SK-N-SH (cell line): ENCODE data around the gene IGF2BP2. TPM values are rescaled to one million over a fixed set of nuclear protein-coding genes. Genes with fewer than 3 reads are reported as not detected.
A peak's percentile ranks its signal among the peaks of the same experiment; 100 is the strongest.

ENCODE experiments used
- CTCF ChIA-PET: fragments of 300-600, 350-600 bp; formaldehyde crosslinking; extraction: SDS; loops from one replicate; lab custom pipeline; 2021; lab: Yijun Ruan, JAX
- POLR2A ChIA-PET: fragments of 350-600 bp; sonication (Branson Sonifier 250); formaldehyde crosslinking; extraction: SDS; loops from one replicate; lab custom pipeline; 2020; ENCODE audit warnings: antibody characterized with exemption, inconsistent platforms; lab: Yijun Ruan, JAX
- DNase-seq: peaks from one replicate; pipeline ENCODE4 v3.0.0; 2012
- H2AFZ ChIP-seq: fragments of 200-600 bp; sonication (generic); 2 replicates; pipeline ENCODE4 v1.8.1; 2016; ENCODE audit warnings: antibody characterized with exemption, mild to moderate bottlenecking, low read depth
- H3F3A ChIP-seq: fragments of 200-600 bp; sonication (generic); replicated peaks from 2 replicates; pipeline ENCODE3; 2016; ENCODE audit warnings: antibody characterized with exemption, mild to moderate bottlenecking; ENCODE audit not compliant: insufficient read depth
- H3K27ac ChIP-seq, 2 experiments: fragments of 200-500 bp in 1 of 2; fragments of 200-600 bp in 1 of 2; sonication (Bioruptor generic) in 1 of 2; sonication (generic), shearing (Covaris generic) in 1 of 2; 2 replicates each; pipeline versions ENCODE4 v1.5.1 to v1.6.1; 2014 to 2016; ENCODE audit warnings: low read depth in 2 of 2, inconsistent platforms in 1 of 2, low read length in 1 of 2, mild to moderate bottlenecking in 1 of 2, mixed read lengths in 1 of 2
- H3K27me3 ChIP-seq: fragments of 200-600 bp; sonication (generic), shearing (Covaris generic); 2 replicates; pipeline ENCODE4 v1.6.1; 2016; ENCODE audit warnings: mixed run types; ENCODE audit not compliant: insufficient read depth
- H3K36me3 ChIP-seq, 2 experiments: fragments of 200-500 bp in 1 of 2; fragments of 200-600 bp in 1 of 2; sonication (Bioruptor generic) in 1 of 2; sonication (generic) in 1 of 2; replicated peaks in 1 of 2; 2 replicates each; pipeline versions ENCODE3 to v1.5.1; 2014 to 2016; ENCODE audit warnings: low read length in 1 of 2, mild to moderate bottlenecking in 1 of 2; ENCODE audit not compliant: insufficient read depth in 2 of 2, control insufficient read depth in 1 of 2
- H3K4me1 ChIP-seq, 2 experiments: fragments of 200-500 bp in 1 of 2; fragments of 200-600 bp in 1 of 2; sonication (Bioruptor generic) in 1 of 2; sonication (generic), shearing (Covaris generic) in 1 of 2; 2 replicates each; pipeline versions ENCODE4 v1.5.1 to v1.6.1; 2014 to 2016; ENCODE audit warnings: low read depth in 1 of 2, low read length in 1 of 2, mixed run types in 1 of 2; ENCODE audit not compliant: insufficient read depth in 2 of 2, control insufficient read depth in 1 of 2
- H3K4me2 ChIP-seq: fragments of 200-600 bp; sonication (generic), shearing (Covaris generic); 2 replicates; pipeline ENCODE4 v1.6.1; 2017; ENCODE audit warnings: mixed run types
- H3K4me3 ChIP-seq, 2 experiments: fragments of 200-500 bp in 1 of 2; fragments of 200-600 bp in 1 of 2; sonication (Bioruptor generic) in 1 of 2; sonication (generic), shearing (Covaris generic) in 1 of 2; 2 replicates each; pipeline versions ENCODE4 v1.5.1 to v1.8.1; 2014 to 2016; ENCODE audit warnings: low read depth in 2 of 2, inconsistent platforms in 1 of 2, low read length in 1 of 2, mild to moderate bottlenecking in 1 of 2, mixed read lengths in 1 of 2, moderate library complexity in 1 of 2
- H3K79me2 ChIP-seq: fragments of 200-600 bp; sonication (generic); 2 replicates; pipeline ENCODE4 v1.8.1; 2017; ENCODE audit warnings: mild to moderate bottlenecking; ENCODE audit not compliant: insufficient read depth
- H3K9ac ChIP-seq: fragments of 200-600 bp; sonication (generic); 2 replicates; pipeline ENCODE4 v1.6.1; 2017; ENCODE audit warnings: mixed run types
- H3K9me2 ChIP-seq: fragments of 200-600 bp; sonication (generic); 2 replicates; pipeline ENCODE4 v1.6.1; 2017; ENCODE audit warnings: mixed run types
- H3K9me3 ChIP-seq: fragments of 200-600 bp; sonication (generic); 2 replicates; pipeline ENCODE4 v1.6.1; 2017; ENCODE audit warnings: mixed run types, mild to moderate bottlenecking, moderate library complexity
- H4K20me1 ChIP-seq: fragments of 200-600 bp; sonication (generic); 2 replicates; pipeline ENCODE4 v1.6.1; 2017; ENCODE audit warnings: mild to moderate bottlenecking, mixed run types; ENCODE audit not compliant: insufficient read depth
- EP300 ChIP-seq, 2 experiments: IDR thresholded peaks; 2 replicates each; pipeline versions ENCODE4 v1.4.0 to v1.6.1; 2012; ENCODE audit warnings: borderline replicate concordance in 1 of 2, low read depth in 1 of 2, low read length in 1 of 2
- GABPA ChIP-seq: IDR thresholded peaks from 2 replicates; pipeline ENCODE4 v1.4.0; 2012; ENCODE audit warnings: low read depth, mild to moderate bottlenecking
- GATA2 ChIP-seq: sonication (generic); formaldehyde crosslinking; IDR thresholded peaks from 2 replicates; pipeline ENCODE4 v1.5.0; 2020; ENCODE audit warnings: mild to moderate bottlenecking, missing genetic modification reagents
- IRF3 ChIP-seq: fragments of 150-350 bp; IDR thresholded peaks from 2 replicates; pipeline ENCODE4 v1.6.1; 2016; ENCODE audit warnings: mild to moderate bottlenecking, low read depth, low read length
- MEF2A ChIP-seq: IDR thresholded peaks from 2 replicates; pipeline ENCODE4 v1.4.0; 2012; ENCODE audit warnings: low read depth, borderline replicate concordance
- RCOR1 ChIP-seq: fragments of 150-350 bp; IDR thresholded peaks from 2 replicates; pipeline ENCODE4 v1.6.1; 2017; ENCODE audit warnings: antibody characterized with exemption, low read length
- RXRA ChIP-seq: IDR thresholded peaks from 2 replicates; pipeline ENCODE4 v1.4.0; 2012; ENCODE audit warnings: low read depth, mild to moderate bottlenecking, borderline replicate concordance
- SIN3A ChIP-seq: IDR thresholded peaks from 2 replicates; pipeline ENCODE4 v1.6.1; 2012; ENCODE audit warnings: low read depth, mild to moderate bottlenecking, low read length, moderate library complexity, borderline replicate concordance
- TEAD4 ChIP-seq: IDR thresholded peaks from 2 replicates; pipeline ENCODE4 v1.4.0; 2012; ENCODE audit warnings: mild to moderate bottlenecking, borderline replicate concordance; ENCODE audit not compliant: insufficient read depth
- WGBS: methylation state at CpG from one replicate; pipeline ENCODE4 v1.1.6; 2017; ENCODE audit warnings: low lambda C conversion rate; 5-methylcytosine and 5-hydroxymethylcytosine counted together
- polyA plus RNA-seq, 3 experiments: library from polyadenylated mRNA; depleted of rRNA; stranded (reverse); fragments of >200 nt; gene quantifications; 2 replicates each; pipeline ENCODE4 v1.2.3, GENCODE V29; 2012

IGF2BP2 gene
- polyA plus RNA-seq, 1 of the 3 experiments (the other 2 are of a cell fraction) = 5.4 TPM

DNA sequence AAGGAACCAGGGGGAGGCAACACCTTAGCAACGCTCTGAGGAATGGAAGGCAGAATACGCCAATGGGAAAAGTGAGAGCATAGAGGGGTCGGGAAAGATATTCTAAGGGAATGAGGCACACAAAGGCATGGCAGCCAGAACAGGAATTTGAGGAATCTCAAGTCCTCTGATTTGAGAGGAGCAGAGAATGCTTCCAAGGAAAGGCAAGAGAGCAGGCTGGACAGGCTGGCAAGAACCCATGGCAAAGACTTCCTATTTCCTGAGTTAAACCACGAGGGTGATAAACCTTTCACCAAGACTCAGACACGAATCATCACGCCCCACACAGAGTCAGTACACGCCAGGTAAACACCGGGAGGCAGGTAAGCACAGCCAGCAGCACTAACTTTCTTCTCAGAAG lies 109.8 kb downstream of the IGF2BP2 start (continued):
- TF ChIP-seq TEAD4 = peak; percentile 75; the same call in 1 of the 2 replicates

DNA sequence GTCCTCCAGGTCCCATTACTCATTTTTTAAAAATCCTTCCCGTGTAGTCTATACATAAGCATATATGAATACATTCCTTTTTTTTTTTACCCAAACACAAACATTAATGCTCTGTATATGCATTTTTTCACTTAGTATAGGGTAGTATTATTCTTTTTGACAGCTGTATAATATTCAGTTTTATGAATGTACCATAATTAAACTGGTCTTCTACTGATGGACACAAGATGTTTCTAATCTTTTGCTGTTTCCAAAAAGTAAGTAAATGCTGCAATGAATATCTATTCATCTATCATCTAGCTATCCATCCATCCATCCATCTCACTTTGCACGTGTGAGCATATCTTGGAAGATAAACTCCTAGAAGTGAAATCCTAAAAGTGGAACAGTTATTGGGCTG lies 110.8 kb downstream of the IGF2BP2 start:
- 87% methylated on average over 2 of the region's 2 CpGs for WGBS
- no peaks in the 10 kb centered on the region for H3K36me3 ChIP-seq
- H3F3A ChIP-seq = peaks cover 38% of the 10 kb centered on the region
- peaks cover 30% of the 10 kb centered on the region for H4K20me1 ChIP-seq
- no peaks in the 10 kb centered on the region for H3K9me3 ChIP-seq
- H3K4me3 ChIP-seq = no peak overlapping the region
- H2AFZ ChIP-seq = no peak overlapping the region
- H3K4me1 ChIP-seq = peaks cover 9 to 58% of the 10 kb centered on the region in 2 experiments; a peak in 3 of 4 replicates
- H3K9ac ChIP-seq = no peak overlapping the region
- no peak for TF ChIP-seq SIN3A
- no peak for DNase-seq
- H3K27ac ChIP-seq = peak overlapping the region in 1 of 2 experiments; percentile 83; a peak in 1 of 4 replicates
- ChIA-PET CTCF (interaction anchor here (2.2 kb wide), 1 partner anchor 55 kb away, joined by 5 read pairs; no protein-coding TSS in a partner anchor), POLR2A (no interaction called here)
- H3K27me3 ChIP-seq = no peaks in the 10 kb centered on the region
- peaks cover 100% of the 10 kb centered on the region for H3K79me2 ChIP-seq
- no peaks in the 10 kb centered on the region for H3K9me2 ChIP-seq
- no peak overlapping the region for H3K4me2 ChIP-seq

- H3F3A ChIP-seq = peaks cover 38% of the 10 kb centered on the region
- CTCF ChIA-PET = interaction anchor here (0.9 to 2.2 kb wide), 2 partner anchors 53 to 56 kb away, joined by 4 to 5 read pairs; no protein-coding TSS in a partner anchor
- H3K4me1 ChIP-seq = peaks cover 9 to 58% of the 10 kb centered on the region in 2 experiments; a peak in 3 of 4 replicates
- 81% methylated on average over 1 of the region's 1 CpG for WGBS
- peaks cover 100% of the 10 kb centered on the region for H3K79me2 ChIP-seq
- no peak for TF ChIP-seq GATA2 (CRISPR knock-in tag)
- no peak for TF ChIP-seq MEF2A
- TF ChIP-seq EP300 (IDR thresholded peaks at IDR 0.05; ENCODE audit: borderline replicate concordance in 1 of 2, low read depth in 1 of 2, low read length in 1 of 2) = no peak
- no peak for TF ChIP-seq RCOR1
- no peak for TF ChIP-seq RXRA
- TF ChIP-seq IRF3 = no peak
- no peak for TF ChIP-seq GABPA
- peaks cover 38% of the 10 kb centered on the region for H4K20me1 ChIP-seq
- POLR2A ChIA-PET = no interaction called here
- no peaks in the 10 kb centered on the region for H3K9me2 ChIP-seq
- H3K27ac ChIP-seq = no peak overlapping the region
- H3K4me3 ChIP-seq = no peak overlapping the region
- no peaks in the 10 kb centered on the region for H3K9me3 ChIP-seq
- DNase-seq = no peak
- no peak overlapping the region for H2AFZ ChIP-seq
- H3K4me2 ChIP-seq = no peak overlapping the region
- H3K9ac ChIP-seq = no peak overlapping the region
- H3K36me3 ChIP-seq = no peaks in the 10 kb centered on the region
- H3K27me3 ChIP-seq = no peaks in the 10 kb centered on the region
Observed at GRCh38 chr3:185713015-185713414, 111.8 kb downstream of the IGF2BP2 start.
